GM06990 (cell line): ENCODE results near the gene MYO1D.

Source experiments
- DNase-seq: peaks from one replicate; pipeline ENCODE4 v3.0.0-alpha.2; 2011; ENCODE audit not compliant: insufficient read length; ENCODE audit errors: extremely low read depth
- H3K27me3 ChIP-seq: replicated peaks from 2 replicates; pipeline ENCODE4 v1.6.0; 2011; ENCODE audit warnings: low read length; ENCODE audit not compliant: control insufficient read depth, insufficient read depth
- H3K36me3 ChIP-seq: 2 replicates; pipeline ENCODE4 v1.5.1; 2011; ENCODE audit warnings: low read length; ENCODE audit not compliant: control insufficient read depth, insufficient read depth
- H3K4me3 ChIP-seq: replicated peaks from 2 replicates; pipeline ENCODE4 v1.5.1; 2011; ENCODE audit warnings: low read depth, mild to moderate bottlenecking, control low read depth, low read length
- TF ChIP-seq, protein P1 (sequence below): IDR thresholded peaks from 2 replicates; pipeline ENCODE4 v1.5.1; 2011; ENCODE audit warnings: low read length, control low read depth, mild to moderate bottlenecking, inconsistent platforms; ENCODE audit not compliant: insufficient read depth, poor library complexity, severe bottlenecking

MYO1D gene

GRCh38 chr17:32772453-32773025 is 104.4 kb downstream of the MYO1D start:
- H3K36me3 ChIP-seq = no peaks in the 10 kb centered on the region
- TF ChIP-seq, protein P1, sequence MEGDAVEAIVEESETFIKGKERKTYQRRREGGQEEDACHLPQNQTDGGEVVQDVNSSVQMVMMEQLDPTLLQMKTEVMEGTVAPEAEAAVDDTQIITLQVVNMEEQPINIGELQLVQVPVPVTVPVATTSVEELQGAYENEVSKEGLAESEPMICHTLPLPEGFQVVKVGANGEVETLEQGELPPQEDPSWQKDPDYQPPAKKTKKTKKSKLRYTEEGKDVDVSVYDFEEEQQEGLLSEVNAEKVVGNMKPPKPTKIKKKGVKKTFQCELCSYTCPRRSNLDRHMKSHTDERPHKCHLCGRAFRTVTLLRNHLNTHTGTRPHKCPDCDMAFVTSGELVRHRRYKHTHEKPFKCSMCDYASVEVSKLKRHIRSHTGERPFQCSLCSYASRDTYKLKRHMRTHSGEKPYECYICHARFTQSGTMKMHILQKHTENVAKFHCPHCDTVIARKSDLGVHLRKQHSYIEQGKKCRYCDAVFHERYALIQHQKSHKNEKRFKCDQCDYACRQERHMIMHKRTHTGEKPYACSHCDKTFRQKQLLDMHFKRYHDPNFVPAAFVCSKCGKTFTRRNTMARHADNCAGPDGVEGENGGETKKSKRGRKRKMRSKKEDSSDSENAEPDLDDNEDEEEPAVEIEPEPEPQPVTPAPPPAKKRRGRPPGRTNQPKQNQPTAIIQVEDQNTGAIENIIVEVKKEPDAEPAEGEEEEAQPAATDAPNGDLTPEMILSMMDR = no peak
- DNase-seq = peak; percentile 42
- H3K4me3 ChIP-seq = no peak overlapping the region
- H3K27me3 ChIP-seq = no peaks in the 10 kb centered on the region

- Histone ChIP-seq H3K27me3 (no peaks in the 10 kb centered on the region), H3K36me3 (no peaks in the 10 kb centered on the region)
Observed at GRCh38 chr17:32771396-32771795, 105.5 kb downstream of the MYO1D start.

DNA sequence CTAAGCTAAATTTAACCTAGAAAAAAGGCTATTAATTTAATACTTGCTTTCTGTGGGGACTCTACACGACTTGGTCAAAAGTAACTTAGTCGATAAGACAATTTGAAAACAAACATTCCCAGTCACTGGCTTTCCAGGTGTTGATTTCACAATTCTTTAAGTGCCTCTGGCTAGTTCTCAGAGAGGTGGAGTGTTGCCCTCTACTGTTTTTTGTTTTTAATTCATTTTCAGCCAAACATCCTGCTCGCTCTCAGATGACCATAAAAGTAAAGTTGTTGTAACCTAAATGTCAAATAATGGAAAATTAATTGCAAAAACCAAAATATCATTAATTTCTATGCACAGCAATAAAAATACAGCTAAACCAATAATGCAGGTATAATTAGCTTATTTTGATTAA is 107.1 kb downstream of the MYO1D start:
- Histone ChIP-seq H3K27me3 (no peaks in the 10 kb centered on the region), H3K36me3 (no peaks in the 10 kb centered on the region), H3K4me3 (no peak overlapping the region)
- no peak for DNase-seq
- TF ChIP-seq, protein P1 = no peak

More at GRCh38 chr17:32771396-32771795, 105.5 kb downstream of the MYO1D start:
- TF ChIP-seq, protein P1 = no peak
- no peak for DNase-seq
- no peak overlapping the region for H3K4me3 ChIP-seq

GRCh38 chr17:32763855-32764439 is 113.0 kb downstream of the MYO1D start:
- Histone ChIP-seq H3K27me3 (no peaks in the 10 kb centered on the region), H3K36me3 (no peaks in the 10 kb centered on the region), H3K4me3 (no peak overlapping the region)
- TF ChIP-seq, protein P1 = no peak
- no peak for DNase-seq

GRCh38 chr17:32759476-32759875 is 117.4 kb downstream of the MYO1D start:
- DNase-seq = no peak
- Histone ChIP-seq H3K27me3 (no peaks in the 10 kb centered on the region), H3K36me3 (no peaks in the 10 kb centered on the region), H3K4me3 (no peak overlapping the region)
- TF ChIP-seq, protein P1 = no peak

DNA sequence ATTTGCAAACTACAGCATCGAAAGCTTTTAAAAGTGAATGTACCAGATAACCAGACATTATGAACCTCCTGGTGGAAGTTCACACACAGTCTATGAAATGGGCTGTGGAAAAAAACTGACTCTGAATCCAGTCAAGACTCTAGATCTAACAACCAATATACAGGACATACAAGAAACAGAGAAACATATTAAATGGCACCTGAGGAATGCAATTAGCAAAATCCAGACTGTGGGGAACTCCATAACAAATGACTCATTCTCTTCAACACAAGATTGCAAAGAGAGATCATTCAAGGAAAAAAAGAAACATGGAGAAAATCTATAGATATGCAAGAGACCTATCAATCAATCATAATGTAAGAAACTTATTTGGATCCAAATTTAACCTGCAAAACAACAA is 119.0 kb downstream of the MYO1D start:
- H3K36me3 ChIP-seq = no peaks in the 10 kb centered on the region
- no peaks in the 10 kb centered on the region for H3K27me3 ChIP-seq
- DNase-seq = no peak
- H3K4me3 ChIP-seq = no peak overlapping the region
- TF ChIP-seq, protein P1 = no peak
